HCT116 (cell line): ENCODE results near the gene CDK5RAP2. TPM values are rescaled to one million over a fixed set of nuclear protein-coding genes. Genes with fewer than 3 reads are reported as not detected.
"Not testable (repeated sequence)": the region's sequence is repeated elsewhere in the genome, so short reads cannot be mapped to it uniquely, and the experiment has no call there.

Experiments used
- ATAC-seq: fragments of 200-7000 bp; cut with Tn5 transposase; 2 replicates; pipeline ENCODE4 v1.9.1; 2020; ENCODE audit warnings: mild to moderate bottlenecking, moderate library complexity
- BruUV-seq: library from RNA; stranded (reverse); fragments of 400-500 nt; replicated peaks from 2 replicates; lab custom pipeline; 2021; lab: Mats Ljungman, UMichigan
- CTCF ChIA-PET: fragments of 300-600 bp; sonication (Branson Sonifier 250); formaldehyde crosslinking; loops from one replicate; lab custom pipeline; 2021; ENCODE audit warnings: antibody characterized with exemption; lab: Charles Lee
- POLR2A ChIA-PET: fragments of 300-600, 350-600 bp; sonication (Branson Sonifier 250); formaldehyde crosslinking; loops from one replicate; lab custom pipeline; 2021; ENCODE audit warnings: antibody characterized with exemption; lab: Charles Lee
- RAD21 ChIA-PET, 2 experiments: fragments of 300-600 bp; sonication (Branson Sonifier 250); formaldehyde crosslinking; loops; one replicate each; lab custom pipeline; 2023; ENCODE audit warnings: low total read pairs in 2 of 2; ENCODE audit not compliant: uncharacterized antibody in 2 of 2, unreplicated experiment in 2 of 2, low non-redundant PET in 1 of 2; lab: Charles Lee
- DNase-seq: peaks from one replicate; pipeline ENCODE4 v3.0.0-alpha.2; 2010; ENCODE audit warnings: low read depth, low spot score
- H2AFZ ChIP-seq: fragments of 200-600 bp; shearing (Covaris generic), sonication (generic); 2 replicates; pipeline ENCODE4 v1.6.1; 2017; ENCODE audit warnings: low read depth, mixed run types, mixed read lengths, antibody characterized with exemption, low read length; ENCODE audit not compliant: poor library complexity, severe bottlenecking
- H3K27ac ChIP-seq: 2 replicates; pipeline ENCODE4 v1.5.1; 2012; ENCODE audit warnings: low read depth, low read length
- H3K27me3 ChIP-seq: fragments of 200-600 bp; sonication (generic); 2 replicates; pipeline ENCODE4 v1.6.1; 2016; ENCODE audit warnings: mixed run types, low read length, mixed read lengths; ENCODE audit not compliant: insufficient read depth
- H3K36me3 ChIP-seq, 2 experiments: fragments of 200-500 bp in 1 of 2; fragments of 200-600 bp in 1 of 2; sonication (Bioruptor generic) in 1 of 2; sonication (generic) in 1 of 2; 2 replicates each; pipeline versions ENCODE4 v1.5.1 to v1.6.1; 2014 to 2016; ENCODE audit warnings: low read length in 2 of 2, inconsistent platforms in 1 of 2, mixed read lengths in 1 of 2, mixed run types in 1 of 2; ENCODE audit not compliant: insufficient read depth in 2 of 2, control insufficient read depth in 1 of 2
- H3K4me1 ChIP-seq, 2 experiments: fragments of 200-600 bp in 1 of 2; sonication (generic) in 1 of 2; 2 replicates each; pipeline versions ENCODE4 v1.5.1 to v1.6.1; 2012 to 2017; ENCODE audit warnings: low read length in 2 of 2, inconsistent platforms in 1 of 2, mild to moderate bottlenecking in 1 of 2, mixed read lengths in 1 of 2, mixed run types in 1 of 2, moderate library complexity in 1 of 2; ENCODE audit not compliant: insufficient read depth in 2 of 2, control insufficient read depth in 1 of 2
- H3K4me2 ChIP-seq: fragments of 200-600 bp; sonication (generic); 2 replicates; pipeline ENCODE4 v1.6.1; 2017; ENCODE audit warnings: mixed run types, low read length, mixed read lengths
- H3K4me3 ChIP-seq, 2 experiments: fragments of 200-600 bp in 1 of 2; sonication (generic) in 1 of 2; replicated peaks in 1 of 2; 2 replicates each; pipeline ENCODE4 v1.5.1; 2011 to 2016; ENCODE audit warnings: low read length in 2 of 2, control low read depth in 1 of 2, low read depth in 1 of 2, mild to moderate bottlenecking in 1 of 2, mixed read lengths in 1 of 2, mixed run types in 1 of 2
- H3K79me2 ChIP-seq: fragments of 200-600 bp; sonication (generic); 2 replicates; pipeline ENCODE4 v1.6.1; 2017; ENCODE audit warnings: mild to moderate bottlenecking, mixed run types, low read length, moderate library complexity, mixed read lengths; ENCODE audit not compliant: insufficient read depth
- H3K9ac ChIP-seq: fragments of 200-600 bp; sonication (generic); 2 replicates; pipeline ENCODE4 v1.6.1; 2016; ENCODE audit warnings: low read length, mixed read lengths
- H3K9me2 ChIP-seq: fragments of 200-600 bp; sonication (generic), shearing (Covaris generic); 2 replicates; pipeline ENCODE4 v1.6.1; 2017; ENCODE audit warnings: mixed run types, mild to moderate bottlenecking, moderate library complexity; ENCODE audit not compliant: insufficient read depth
- H3K9me3 ChIP-seq, 2 experiments: fragments of 200-500 bp in 1 of 2; fragments of 200-600 bp in 1 of 2; sonication (Bioruptor generic) in 1 of 2; sonication (generic) in 1 of 2; 2 replicates each; pipeline ENCODE4 v1.6.1; 2014 to 2017; ENCODE audit warnings: low read length in 2 of 2, mixed read lengths in 2 of 2, inconsistent platforms in 1 of 2, low read depth in 1 of 2, mild to moderate bottlenecking in 1 of 2, mixed run types in 1 of 2, moderate library complexity in 1 of 2; ENCODE audit not compliant: control insufficient read depth in 1 of 2, insufficient read depth in 1 of 2
- H4K20me1 ChIP-seq: fragments of 200-600 bp; sonication (generic), shearing (Covaris generic); 2 replicates; pipeline ENCODE4 v1.6.1; 2017; ENCODE audit warnings: mixed run types, mild to moderate bottlenecking, moderate library complexity; ENCODE audit not compliant: insufficient read depth
- CBX3 ChIP-seq: IDR thresholded peaks from 2 replicates; pipeline ENCODE4 v1.6.1; 2012; ENCODE audit warnings: low read depth
- CEBPB ChIP-seq: IDR thresholded peaks from 2 replicates; pipeline ENCODE4 v1.6.1; 2012; ENCODE audit warnings: low read depth
- POLR2A ChIP-seq: IDR thresholded peaks from 2 replicates; pipeline ENCODE4 v1.7.0; 2011; ENCODE audit warnings: borderline replicate concordance; ENCODE audit not compliant: insufficient read depth, insufficient read length; ENCODE audit errors: extremely low read depth
- SRF ChIP-seq: IDR thresholded peaks from 2 replicates; pipeline ENCODE4 v1.6.1; 2012; ENCODE audit warnings: low read depth
- YY1 ChIP-seq: IDR thresholded peaks from 2 replicates; pipeline ENCODE4 v1.6.1; 2011; ENCODE audit warnings: low read length, low read depth, moderate library complexity, mild to moderate bottlenecking; ENCODE audit not compliant: insufficient replicate concordance; ENCODE audit errors: extremely low read depth
- intact Hi-C: fragments of 100-400 bp; cut with micrococcal nuclease; formaldehyde crosslinking; loops from 2 replicates; pipeline ENCODE4 v1.10.0; 2022
- total RNA-seq: library from RNA; stranded (reverse); gene quantifications from one replicate; pipeline ENCODE4 v1.2.1, GENCODE V29; 2021; ENCODE audit not compliant: unreplicated experiment
- TF ChIP-seq, protein P1 (sequence below): IDR thresholded peaks from 2 replicates; pipeline ENCODE4 v1.6.1; 2012; ENCODE audit warnings: low read depth

CDK5RAP2 gene
- total RNA-seq, 1 experiment from 2014 or later = 56.2 TPM

- POLR2A ChIA-PET, intact Hi-C loops, H3K9me2 ChIP-seq, H2AFZ ChIP-seq, H3K4me3 ChIP-seq, BruUV-seq, H3K9ac ChIP-seq, CTCF ChIA-PET, H3K27me3 ChIP-seq, H4K20me1 ChIP-seq, DNase-seq, H3K36me3 ChIP-seq, RAD21 ChIA-PET, H3K4me1 ChIP-seq, ATAC-seq, H3K27ac ChIP-seq, H3K9me3 ChIP-seq, H3K4me2 ChIP-seq: not testable (repeated sequence)
- peaks cover 49% of the 10 kb centered on the region for H3K79me2 ChIP-seq
Observed at GRCh38 chr9:120552210-120552704, 27.7 kb downstream of the CDK5RAP2 start.

- RAD21 ChIA-PET = no interaction called here
- no peaks in the 10 kb centered on the region for H3K9me2 ChIP-seq
- DNase-seq (no peak), ATAC-seq (no peak)
- no peak overlapping the region for H3K4me3 ChIP-seq
- H4K20me1 ChIP-seq = no peaks in the 10 kb centered on the region
- H3K4me2 ChIP-seq = no peak overlapping the region
- H3K9me3 ChIP-seq = no peaks in the 10 kb centered on the region
- H2AFZ ChIP-seq = no peak overlapping the region
- BruUV-seq = no TSS peak
- H3K36me3 ChIP-seq = peaks cover 19 to 30% of the 10 kb centered on the region in 2 experiments; a peak in 3 of 4 replicates
- H3K4me1 ChIP-seq = no peaks in the 10 kb centered on the region
- H3K79me2 ChIP-seq = peaks cover 16% of the 10 kb centered on the region; the same call in 1 of the 2 replicates
- no peak overlapping the region for H3K27ac ChIP-seq
- CTCF ChIA-PET = no interaction called here
- H3K27me3 ChIP-seq = no peaks in the 10 kb centered on the region
- POLR2A ChIA-PET = no interaction called here
- TF ChIP-seq, protein P1, sequence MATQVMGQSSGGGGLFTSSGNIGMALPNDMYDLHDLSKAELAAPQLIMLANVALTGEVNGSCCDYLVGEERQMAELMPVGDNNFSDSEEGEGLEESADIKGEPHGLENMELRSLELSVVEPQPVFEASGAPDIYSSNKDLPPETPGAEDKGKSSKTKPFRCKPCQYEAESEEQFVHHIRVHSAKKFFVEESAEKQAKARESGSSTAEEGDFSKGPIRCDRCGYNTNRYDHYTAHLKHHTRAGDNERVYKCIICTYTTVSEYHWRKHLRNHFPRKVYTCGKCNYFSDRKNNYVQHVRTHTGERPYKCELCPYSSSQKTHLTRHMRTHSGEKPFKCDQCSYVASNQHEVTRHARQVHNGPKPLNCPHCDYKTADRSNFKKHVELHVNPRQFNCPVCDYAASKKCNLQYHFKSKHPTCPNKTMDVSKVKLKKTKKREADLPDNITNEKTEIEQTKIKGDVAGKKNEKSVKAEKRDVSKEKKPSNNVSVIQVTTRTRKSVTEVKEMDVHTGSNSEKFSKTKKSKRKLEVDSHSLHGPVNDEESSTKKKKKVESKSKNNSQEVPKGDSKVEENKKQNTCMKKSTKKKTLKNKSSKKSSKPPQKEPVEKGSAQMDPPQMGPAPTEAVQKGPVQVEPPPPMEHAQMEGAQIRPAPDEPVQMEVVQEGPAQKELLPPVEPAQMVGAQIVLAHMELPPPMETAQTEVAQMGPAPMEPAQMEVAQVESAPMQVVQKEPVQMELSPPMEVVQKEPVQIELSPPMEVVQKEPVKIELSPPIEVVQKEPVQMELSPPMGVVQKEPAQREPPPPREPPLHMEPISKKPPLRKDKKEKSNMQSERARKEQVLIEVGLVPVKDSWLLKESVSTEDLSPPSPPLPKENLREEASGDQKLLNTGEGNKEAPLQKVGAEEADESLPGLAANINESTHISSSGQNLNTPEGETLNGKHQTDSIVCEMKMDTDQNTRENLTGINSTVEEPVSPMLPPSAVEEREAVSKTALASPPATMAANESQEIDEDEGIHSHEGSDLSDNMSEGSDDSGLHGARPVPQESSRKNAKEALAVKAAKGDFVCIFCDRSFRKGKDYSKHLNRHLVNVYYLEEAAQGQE = no peak
- TF ChIP-seq CEBPB = no peak
- no peak for TF ChIP-seq CBX3
- no peak for TF ChIP-seq SRF
- no peak for TF ChIP-seq POLR2A
- no peak for TF ChIP-seq YY1
- no peak overlapping the region for H3K9ac ChIP-seq
- intact Hi-C loops = no loop called here
Observed at GRCh38 chr9:120545701-120546550, 34.0 kb downstream of the CDK5RAP2 start.
